HEK293 (cell line): ENCODE data around the gene SULF2.

Experiments used
- CTCF ChIA-PET: fragments of 350-600 bp; formaldehyde crosslinking; extraction: SDS; loops from one replicate; lab custom pipeline; 2021; ENCODE audit warnings: antibody characterized with exemption; lab: Yijun Ruan, JAX
- POLR2A ChIA-PET: fragments of 300-600 bp; formaldehyde crosslinking; extraction: SDS; loops from one replicate; lab custom pipeline; 2020; ENCODE audit warnings: antibody characterized with exemption, inconsistent platforms; lab: Yijun Ruan, JAX
- H3K27ac ChIP-seq: fragments of 200-500 bp; sonication (Bioruptor generic); 2 replicates; pipeline ENCODE4 v1.5.1; 2014; ENCODE audit warnings: low read depth, low read length, control low read depth, inconsistent platforms; ENCODE audit errors: extremely low read depth
- H3K36me3 ChIP-seq, 2 experiments: fragments of 200-500 bp in 1 of 2; sonication (Bioruptor generic) in 1 of 2; 1 replicate in 1 of 2; 2 replicates in 1 of 2; pipeline ENCODE4 v1.5.1; 2014 to 2017; ENCODE audit warnings: inconsistent platforms in 2 of 2, low read length in 2 of 2; ENCODE audit not compliant: control insufficient read depth in 2 of 2, insufficient read depth in 1 of 2
- H3K4me1 ChIP-seq: fragments of 200-500 bp; sonication (Bioruptor generic); 2 replicates; pipeline ENCODE4 v1.5.1; 2014; ENCODE audit warnings: mild to moderate bottlenecking, low read length, inconsistent platforms; ENCODE audit not compliant: control insufficient read depth, insufficient read depth
- H3K4me3 ChIP-seq: 2 replicates; pipeline ENCODE4 v1.5.1; 2011; ENCODE audit warnings: low read depth, mild to moderate bottlenecking, control low read depth, low read length, moderate library complexity
- H3K9me3 ChIP-seq: fragments of 200-500 bp; sonication (Bioruptor generic); 2 replicates; pipeline ENCODE4 v1.5.1; 2014; ENCODE audit warnings: low read depth, low read length, inconsistent platforms; ENCODE audit not compliant: control insufficient read depth, insufficient read depth
- ELK4 ChIP-seq: IDR thresholded peaks from 2 replicates; pipeline ENCODE4 v1.6.1; 2011; ENCODE audit warnings: mild to moderate bottlenecking, low read depth, low read length, borderline replicate concordance
- IKZF3 ChIP-seq: fragments of 450-650 bp; IDR thresholded peaks from 2 replicates; pipeline ENCODE4 v1.5.0; 2018; ENCODE audit warnings: missing biosample characterization, mild to moderate bottlenecking, missing genetic modification characterization, moderate library complexity
- INSM2 ChIP-seq: fragments of 450-650 bp; formaldehyde crosslinking; IDR thresholded peaks from 2 replicates; pipeline ENCODE4 v1.5.1; 2016; ENCODE audit warnings: missing biosample characterization, missing genetic modification characterization
- SCRT2 ChIP-seq: fragments of 450-650 bp; formaldehyde crosslinking; IDR thresholded peaks from 2 replicates; pipeline ENCODE4 v1.5.1; 2016; ENCODE audit warnings: missing biosample characterization, missing genetic modification characterization
- ZFP37 ChIP-seq: fragments of 450-650 bp; formaldehyde crosslinking; IDR thresholded peaks from 2 replicates; pipeline ENCODE4 v1.5.1; 2016; ENCODE audit warnings: missing biosample characterization, missing genetic modification characterization
- ZNF184 ChIP-seq: fragments of 450-650 bp; IDR thresholded peaks from 2 replicates; pipeline ENCODE4 v1.5.1; 2018; ENCODE audit warnings: missing biosample characterization, mild to moderate bottlenecking, missing genetic modification characterization
- ZNF221 ChIP-seq: fragments of 450-650 bp; formaldehyde crosslinking; IDR thresholded peaks from 2 replicates; pipeline ENCODE4 v1.5.1; 2017; ENCODE audit warnings: missing biosample characterization, missing genetic modification characterization, borderline replicate concordance
- ZNF239 ChIP-seq: fragments of 450-650 bp; formaldehyde crosslinking; IDR thresholded peaks from 2 replicates; pipeline ENCODE4 v1.5.1; 2016; ENCODE audit warnings: missing biosample characterization, missing genetic modification characterization
- ZNF248 ChIP-seq: fragments of 450-650 bp; formaldehyde crosslinking; IDR thresholded peaks from 2 replicates; pipeline ENCODE4 v1.5.1; 2017; ENCODE audit warnings: missing biosample characterization, missing genetic modification characterization
- ZNF362 ChIP-seq: fragments of 450-650 bp; formaldehyde crosslinking; IDR thresholded peaks from 2 replicates; pipeline ENCODE4 v1.5.1; 2016; ENCODE audit warnings: missing biosample characterization, missing genetic modification characterization
- ZNF488 ChIP-seq: fragments of 450-650 bp; formaldehyde crosslinking; IDR thresholded peaks from 2 replicates; pipeline ENCODE4 v1.5.1; 2016; ENCODE audit warnings: missing biosample characterization, missing genetic modification characterization
- ZNF560 ChIP-seq: fragments of 450-650 bp; formaldehyde crosslinking; IDR thresholded peaks from 2 replicates; pipeline ENCODE4 v1.5.1; 2017; ENCODE audit warnings: missing biosample characterization, missing genetic modification characterization, borderline replicate concordance
- ZNF610 ChIP-seq: fragments of 450-650 bp; formaldehyde crosslinking; IDR thresholded peaks from 2 replicates; pipeline ENCODE4 v1.5.1; 2016; ENCODE audit warnings: missing biosample characterization, missing genetic modification characterization, borderline replicate concordance
- ZNF623 ChIP-seq: fragments of 450-650 bp; formaldehyde crosslinking; IDR thresholded peaks from 2 replicates; pipeline ENCODE4 v1.5.1; 2016; ENCODE audit warnings: missing biosample characterization, missing genetic modification characterization
- ZNF645 ChIP-seq: fragments of 450-650 bp; formaldehyde crosslinking; IDR thresholded peaks from 2 replicates; pipeline ENCODE4; 2016; ENCODE audit warnings: missing biosample characterization, missing genetic modification characterization
- ZNF670 ChIP-seq: fragments of 450-650 bp; formaldehyde crosslinking; IDR thresholded peaks from 2 replicates; pipeline ENCODE4 v1.5.1; 2016; ENCODE audit warnings: missing biosample characterization, missing genetic modification characterization, low read depth
- ZNF692 ChIP-seq: fragments of 450-650 bp; formaldehyde crosslinking; IDR thresholded peaks from 2 replicates; pipeline ENCODE4 v1.5.1; 2016; ENCODE audit warnings: missing biosample characterization, missing genetic modification characterization
- ZNF785 ChIP-seq: fragments of 450-650 bp; formaldehyde crosslinking; IDR thresholded peaks from 2 replicates; pipeline ENCODE4 v1.5.1; 2016; ENCODE audit warnings: missing biosample characterization, missing genetic modification characterization
- ZNF843 ChIP-seq: fragments of 450-650 bp; formaldehyde crosslinking; IDR thresholded peaks from 2 replicates; pipeline ENCODE4 v1.5.1; 2016; ENCODE audit warnings: missing biosample characterization, missing genetic modification characterization
- ZSCAN4 ChIP-seq: fragments of 450-650 bp; formaldehyde crosslinking; IDR thresholded peaks from 2 replicates; pipeline ENCODE4 v1.5.1; 2017; ENCODE audit warnings: missing biosample characterization, missing genetic modification characterization

The SULF2 gene

GRCh38 chr20:47775841-47776240 is 9.4 kb downstream of the SULF2 start:
- TF ChIP-seq ZNF623 (tag by site-specific recombination) (no peak), SCRT2 (tag by site-specific recombination) (no peak), ZSCAN4 (tag by site-specific recombination) (no peak), IKZF3 (tag by site-specific recombination) (no peak), ZNF692 (no peak), ZNF248 (tag by site-specific recombination) (no peak), ZNF645 (no peak), ZNF670 (tag by site-specific recombination) (no peak), ZNF362 (tag by site-specific recombination) (no peak), ELK4 (no peak), ZNF843 (tag by site-specific recombination) (no peak), ZNF239 (no peak), ZNF184 (tag by site-specific recombination) (no peak), ZNF488 (tag by site-specific recombination) (no peak), ZNF560 (tag by site-specific recombination) (no peak), ZNF785 (no peak), ZFP37 (no peak), INSM2 (tag by site-specific recombination) (no peak), ZNF610 (tag by site-specific recombination) (no peak), ZNF221 (tag by site-specific recombination) (no peak)
- H3K36me3 ChIP-seq, result peaks cover 0 to 2% of the 10 kb centered on the region in 2 experiments; a peak in 1 of 3 replicates
- H3K27ac ChIP-seq, result no peak overlapping the region
- ChIA-PET CTCF (interaction anchor here (2.5 kb wide), 1 partner anchor 11 kb away, joined by 11 read pairs; no protein-coding TSS in a partner anchor), POLR2A (no interaction called here)
- H3K4me1 ChIP-seq, result no peaks in the 10 kb centered on the region
- no peak overlapping the region for H3K4me3 ChIP-seq
- H3K9me3 ChIP-seq, result no peaks in the 10 kb centered on the region
